SJCRH30 (cell line): ENCODE data around the gene HOXA7. TPM values are rescaled to one million over a fixed set of nuclear protein-coding genes. Genes with fewer than 3 reads are reported as not detected.

Source experiments
- DNase-seq, 2 experiments: peaks; one replicate each; pipeline ENCODE4 v3.0.0-alpha.2; 2015 to 2020
- H3K27ac ChIP-seq: fragments of 250-450 bp; sonication (Bioruptor Pico); 2 replicates; pipeline ENCODE4 v1.5.1; 2020; ENCODE audit warnings: mild to moderate bottlenecking, moderate library complexity
- H3K27me3 ChIP-seq: fragments of 250-450 bp; sonication (Bioruptor Pico); 2 replicates; pipeline ENCODE4 v1.5.1; 2020; ENCODE audit warnings: mild to moderate bottlenecking, moderate library complexity
- H3K36me3 ChIP-seq: fragments of 250-450 bp; sonication (Bioruptor Pico); 2 replicates; pipeline ENCODE4 v1.5.1; 2020; ENCODE audit warnings: mild to moderate bottlenecking, moderate library complexity
- H3K4me1 ChIP-seq: fragments of 250-450 bp; sonication (Bioruptor Pico); 2 replicates; pipeline ENCODE4 v1.5.1; 2020; ENCODE audit warnings: mild to moderate bottlenecking, moderate library complexity
- H3K4me3 ChIP-seq: fragments of 250-450 bp; sonication (Bioruptor Pico); 2 replicates; pipeline ENCODE4 v1.5.1; 2020; ENCODE audit warnings: mild to moderate bottlenecking, moderate library complexity
- H3K9me3 ChIP-seq: fragments of 250-450 bp; sonication (Bioruptor Pico); replicated peaks from 2 replicates; pipeline ENCODE4 v1.5.1; 2020; ENCODE audit warnings: mild to moderate bottlenecking, moderate library complexity
- total RNA-seq: library from RNA; depleted of rRNA; stranded (reverse); fragments of >200 nt; shearing (Covaris generic); gene quantifications from 2 replicates; pipeline ENCODE4 v1.2.3, GENCODE V29; 2014

Gene HOXA7
- total RNA-seq, 1 experiment from 2014 or later: 40.4 TPM

DNA sequence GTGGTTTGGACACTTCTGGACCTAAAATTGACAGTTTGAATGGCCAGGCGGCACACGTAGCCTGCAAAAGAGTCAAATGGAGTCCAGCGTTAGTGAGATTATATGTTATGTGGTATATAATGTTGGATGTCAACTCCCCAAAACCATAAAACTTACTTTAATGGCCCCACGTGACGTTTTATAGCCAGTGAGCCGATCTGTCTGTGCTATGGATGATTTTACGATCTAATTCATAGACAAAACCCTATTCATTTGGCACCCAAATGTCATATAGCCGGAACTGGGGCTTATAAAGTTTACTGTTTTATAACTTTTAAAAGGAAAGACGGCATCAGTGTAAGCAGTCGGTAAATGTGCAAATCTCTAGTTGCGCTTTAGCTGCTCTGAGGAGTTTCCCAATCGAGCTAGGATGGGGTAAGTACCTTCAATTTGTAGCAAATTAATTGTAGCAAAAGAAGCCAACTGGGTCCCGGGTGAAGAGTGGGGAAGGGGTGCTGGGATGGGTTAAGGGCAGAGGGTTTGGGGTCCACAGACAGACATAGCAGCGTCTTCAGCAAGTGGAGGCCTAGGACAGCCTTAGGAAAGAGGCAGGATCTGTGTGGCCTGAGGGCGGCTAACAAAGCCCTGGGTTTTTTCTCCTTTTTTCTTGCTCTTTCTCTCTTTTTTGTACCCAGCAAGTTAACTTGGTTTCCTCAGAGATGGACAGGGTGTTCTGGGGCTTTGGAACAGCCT is 16.2 kb downstream of the HOXA7 start:
- H3K9me3 ChIP-seq: no peaks in the 10 kb centered on the region
- no peaks in the 10 kb centered on the region for H3K36me3 ChIP-seq
- no peak overlapping the region for H3K4me3 ChIP-seq
- peaks cover 15% of the 10 kb centered on the region for H3K4me1 ChIP-seq
- no peak overlapping the region for H3K27ac ChIP-seq
- DNase-seq: no peak
- no peaks in the 10 kb centered on the region for H3K27me3 ChIP-seq

DNA sequence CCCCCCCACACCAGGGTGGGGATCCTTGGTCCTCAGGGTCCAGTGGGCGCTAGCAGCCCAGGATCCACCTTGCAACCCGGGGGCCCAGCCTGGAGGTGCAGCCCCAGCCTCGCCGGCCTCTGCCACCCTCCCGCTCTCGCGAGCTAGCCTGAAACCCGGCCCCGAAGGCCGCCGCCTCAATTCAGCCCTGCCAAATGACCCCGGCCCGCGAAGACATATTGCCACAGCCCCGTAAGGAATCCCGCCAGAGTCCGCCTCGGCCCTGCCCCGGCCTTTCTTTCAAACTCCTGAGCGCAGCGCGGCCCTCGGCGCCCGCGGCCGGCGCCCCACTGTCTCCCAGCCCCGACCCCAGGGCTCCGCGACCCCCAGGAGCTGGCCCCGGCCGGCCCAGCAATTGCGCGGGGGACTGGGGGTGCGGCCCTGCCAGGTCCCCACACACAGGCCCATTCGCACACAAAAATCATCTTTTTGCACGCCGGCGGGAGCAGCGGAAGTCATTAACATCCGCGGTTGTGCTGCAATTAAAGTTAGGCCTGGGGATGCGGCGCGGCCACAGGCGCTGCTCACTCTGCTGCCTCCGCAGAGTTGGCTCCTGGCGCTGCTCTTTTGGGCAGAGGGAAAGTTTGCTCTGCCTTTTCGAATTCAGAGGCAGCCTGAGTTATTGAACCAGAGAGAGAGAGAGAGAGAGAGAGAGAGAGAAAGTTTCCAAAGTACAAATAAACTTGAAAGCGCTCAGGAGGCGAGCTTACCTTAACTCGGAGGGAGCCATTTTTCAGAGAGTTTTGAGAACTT is 16.9 kb downstream of the HOXA7 start:
- no peak for DNase-seq
- no peak overlapping the region for H3K27ac ChIP-seq

DNA sequence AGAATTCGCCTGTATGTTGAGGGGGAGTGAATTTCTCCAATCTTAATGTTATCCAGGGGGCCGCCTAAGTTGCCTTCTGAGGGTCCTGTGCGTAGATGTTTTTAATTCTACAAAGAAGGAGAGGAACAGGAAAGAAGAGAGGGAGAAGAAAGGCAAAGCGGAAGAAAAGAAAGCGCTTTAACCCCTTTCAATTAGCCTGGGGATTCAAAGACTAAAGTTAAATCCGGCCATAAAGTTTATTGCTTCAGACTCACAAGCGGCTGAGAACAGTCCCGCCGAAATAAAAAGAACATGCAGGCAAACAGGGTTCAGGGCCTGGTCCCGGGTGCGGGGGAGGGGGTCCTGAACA is 17.5 kb downstream of the HOXA7 start:
- Histone ChIP-seq H3K27ac (no peak overlapping the region), H3K9me3 (no peaks in the 10 kb centered on the region)
- DNase-seq: no peak

More for the DNA sequence above, 16.9 kb downstream of the HOXA7 start:
- Histone ChIP-seq H3K27me3 (no peaks in the 10 kb centered on the region), H3K4me3 (no peak overlapping the region), H3K4me1 (peaks cover 17% of the 10 kb centered on the region), H3K9me3 (no peaks in the 10 kb centered on the region), H3K36me3 (no peaks in the 10 kb centered on the region)

DNA sequence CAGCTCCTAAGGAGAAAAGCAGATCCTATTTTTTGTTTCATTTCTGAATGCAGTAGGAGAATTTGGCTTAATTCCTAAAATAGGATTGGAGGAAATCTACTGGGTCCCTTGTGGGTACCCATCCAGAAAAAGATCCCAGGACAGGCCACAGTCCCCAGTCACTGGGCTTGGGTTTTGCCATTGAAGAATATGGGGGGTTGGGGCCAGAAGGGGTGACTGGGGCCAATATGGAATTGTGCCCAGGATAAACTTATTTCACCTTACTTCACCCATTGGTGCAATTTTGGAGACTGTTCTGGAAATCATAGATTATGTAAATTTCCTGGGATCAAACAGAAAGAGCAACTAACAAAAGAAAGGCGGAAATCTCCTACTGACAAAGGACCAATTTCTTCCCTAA is 18.0 kb downstream of the HOXA7 start:
- DNase-seq: no peak
- H3K4me3 ChIP-seq: no peak overlapping the region

More for the DNA sequence above, 17.5 kb downstream of the HOXA7 start:
- Histone ChIP-seq H3K27me3 (no peaks in the 10 kb centered on the region), H3K4me3 (no peak overlapping the region), H3K36me3 (no peaks in the 10 kb centered on the region), H3K4me1 (peaks cover 17% of the 10 kb centered on the region)

GRCh38 chr7:27137640-27138315 is 18.7 kb downstream of the HOXA7 start:
- H3K36me3 ChIP-seq: no peaks in the 10 kb centered on the region
- H3K9me3 ChIP-seq: no peaks in the 10 kb centered on the region
- H3K4me3 ChIP-seq: peak overlapping the region; percentile 52
- H3K27me3 ChIP-seq: no peaks in the 10 kb centered on the region
- no peak for DNase-seq
- peak overlapping the region; percentile 81 for H3K27ac ChIP-seq
- H3K4me1 ChIP-seq: peaks cover 19% of the 10 kb centered on the region

More for the DNA sequence above, 18.0 kb downstream of the HOXA7 start:
- peaks cover 17% of the 10 kb centered on the region for H3K4me1 ChIP-seq
- H3K9me3 ChIP-seq: no peaks in the 10 kb centered on the region
- no peaks in the 10 kb centered on the region for H3K36me3 ChIP-seq
- no peak overlapping the region for H3K27ac ChIP-seq
- no peaks in the 10 kb centered on the region for H3K27me3 ChIP-seq

DNA sequence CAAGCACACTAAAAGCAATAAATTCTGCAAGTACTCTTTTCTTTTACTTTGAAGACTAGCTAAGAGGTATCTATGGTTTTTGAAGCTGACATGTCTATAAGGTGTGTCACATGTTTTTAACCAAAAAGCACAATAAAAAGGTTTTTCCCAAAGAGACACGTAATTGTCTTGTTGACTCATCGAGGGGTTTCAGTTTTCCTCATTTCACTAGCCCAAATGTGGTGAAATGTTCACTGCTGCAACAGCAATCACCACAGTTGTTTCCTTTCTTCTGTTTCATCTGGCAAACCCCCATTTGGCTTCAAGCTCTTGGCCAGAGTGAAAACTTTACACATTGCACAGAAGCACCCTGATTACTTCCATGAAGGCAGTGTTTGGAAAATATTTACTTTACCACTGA is 22.1 kb downstream of the HOXA7 start:
- Histone ChIP-seq H3K27ac (no peak overlapping the region), H3K27me3 (no peaks in the 10 kb centered on the region), H3K4me1 (peaks cover 19% of the 10 kb centered on the region), H3K9me3 (no peaks in the 10 kb centered on the region), H3K36me3 (no peaks in the 10 kb centered on the region), H3K4me3 (no peak overlapping the region)
- peak in 1 of 2 experiments; percentile 53 for DNase-seq

- Histone ChIP-seq H3K27me3 (no peaks in the 10 kb centered on the region), H3K4me3 (peak overlapping the region; percentile 13; the same call in 1 of the 2 replicates), H3K27ac (no peak overlapping the region), H3K9me3 (no peaks in the 10 kb centered on the region), H3K36me3 (no peaks in the 10 kb centered on the region), H3K4me1 (peaks cover 22% of the 10 kb centered on the region)
- peak in 1 of 2 experiments; percentile 50 for DNase-seq
These were observed 22.9 kb downstream of the HOXA7 start for GRCh38 chr7:27133409-27134231.

- Histone ChIP-seq H3K27ac (no peak overlapping the region), H3K9me3 (no peaks in the 10 kb centered on the region), H3K27me3 (no peaks in the 10 kb centered on the region), H3K4me3 (no peak overlapping the region), H3K36me3 (no peaks in the 10 kb centered on the region), H3K4me1 (peaks cover 28% of the 10 kb centered on the region)
- no peak for DNase-seq
These were observed 23.5 kb downstream of the HOXA7 start for GRCh38 chr7:27132978-27133377.

DNA sequence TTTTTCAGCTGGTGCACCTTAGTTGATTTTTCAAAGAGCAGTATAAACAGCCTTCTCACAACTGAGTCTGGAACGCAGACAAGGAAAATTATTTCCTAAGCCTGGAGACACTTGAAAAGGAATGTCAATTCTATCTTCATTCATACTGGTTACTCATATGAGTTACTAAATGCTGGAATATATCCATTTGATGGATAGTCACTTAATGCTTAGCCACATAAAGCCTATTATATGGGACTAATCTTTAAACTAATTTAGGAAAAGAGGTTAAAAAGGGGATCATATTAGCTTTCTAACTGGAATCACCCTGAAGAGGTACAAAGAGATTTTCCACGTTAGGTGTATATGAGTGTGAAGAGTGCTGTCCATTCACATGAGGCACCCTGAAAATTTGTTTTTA is 24.3 kb downstream of the HOXA7 start:
- no peaks in the 10 kb centered on the region for H3K9me3 ChIP-seq
- H3K27me3 ChIP-seq: no peaks in the 10 kb centered on the region
- H3K4me1 ChIP-seq: peaks cover 30% of the 10 kb centered on the region

DNA sequence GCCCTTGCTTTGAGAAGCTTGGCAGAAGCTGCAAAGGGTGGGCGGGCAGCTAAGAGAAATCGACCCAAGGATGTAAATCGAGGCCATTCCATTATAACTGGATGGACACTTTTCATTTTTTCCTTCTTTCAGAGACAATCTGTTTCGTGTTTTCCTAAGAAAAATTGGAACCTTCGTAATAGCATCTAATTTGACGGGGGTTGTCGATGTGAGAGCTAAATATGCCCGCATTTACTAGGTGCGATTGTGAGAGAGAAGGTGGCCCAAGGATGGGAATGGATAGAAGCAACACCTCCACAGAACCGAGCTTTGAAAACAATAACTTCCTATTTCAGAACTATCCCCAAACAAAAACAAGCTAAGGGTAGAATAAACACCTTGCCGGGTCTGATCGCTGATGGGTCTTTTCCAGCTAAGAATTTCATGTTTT is 25.1 kb downstream of the HOXA7 start:
- peak overlapping the region; percentile 71 for H3K4me3 ChIP-seq
- DNase-seq: no peak
- peak overlapping the region; percentile 73 for H3K27ac ChIP-seq
- H3K27me3 ChIP-seq: no peaks in the 10 kb centered on the region
- H3K36me3 ChIP-seq: no peaks in the 10 kb centered on the region
- H3K9me3 ChIP-seq: no peaks in the 10 kb centered on the region
- H3K4me1 ChIP-seq: peaks cover 30% of the 10 kb centered on the region

More for the DNA sequence above, 24.3 kb downstream of the HOXA7 start:
- Histone ChIP-seq H3K4me3 (no peak overlapping the region), H3K36me3 (no peaks in the 10 kb centered on the region), H3K27ac (no peak overlapping the region)
- DNase-seq: no peak

- Histone ChIP-seq H3K36me3 (no peaks in the 10 kb centered on the region), H3K4me3 (peak within 1 kb of the TSS; percentile 71), H3K27ac (peak within 1 kb of the TSS; percentile 73), H3K9me3 (no peaks in the 10 kb centered on the region), H3K4me1 (peaks cover 25% of the 10 kb centered on the region), H3K27me3 (no peaks in the 10 kb centered on the region)
- DNase-seq: peak; percentile 90 to 92
These were observed 25.7 kb downstream of the HOXA7 start, which contains the start of gene HOXA4 for GRCh38 chr7:27130540-27131389. HOXA4 (minus strand) TSS chr7:27130757; CDS start chr7:27130733, 24 bp downstream.

DNA sequence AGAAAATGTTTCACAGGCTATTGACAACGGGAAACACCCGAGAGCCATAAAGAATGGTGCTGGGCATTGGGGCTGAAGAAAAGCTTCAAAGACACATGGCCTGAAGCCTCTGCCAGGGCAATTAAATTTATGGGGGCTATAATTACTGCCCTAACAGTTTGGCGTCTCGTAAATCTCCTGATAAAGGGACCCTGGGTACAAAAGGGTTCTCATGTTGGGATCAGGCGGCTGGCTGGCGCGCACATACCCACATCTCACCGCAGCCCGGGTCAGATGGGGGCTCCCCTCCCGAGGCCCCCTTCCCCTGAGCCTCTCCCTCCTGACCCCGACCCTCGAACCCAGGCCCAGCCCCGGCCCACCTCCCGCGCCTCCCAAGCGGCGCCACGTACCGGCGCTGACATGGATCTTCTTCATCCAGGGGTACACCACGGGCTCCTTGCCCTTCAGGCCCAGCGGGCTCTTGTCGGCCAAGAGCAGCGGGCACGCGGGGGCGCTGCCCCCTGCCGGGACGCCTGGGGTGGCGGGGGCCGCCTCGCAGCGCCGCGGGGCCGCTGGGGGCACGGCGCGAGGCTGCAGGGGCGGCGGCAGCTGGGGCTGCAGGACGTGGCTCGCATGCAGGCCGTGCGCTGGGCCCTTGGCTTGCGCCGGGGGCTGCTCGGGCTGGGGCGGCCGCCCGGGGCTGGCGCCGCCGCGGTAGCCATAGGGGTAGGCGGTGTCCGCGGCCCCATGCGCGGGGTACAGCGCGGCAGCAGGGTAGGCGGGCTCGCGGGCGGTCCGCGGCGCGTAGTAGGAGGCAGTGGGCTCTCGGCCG is 26.5 kb downstream of the HOXA7 start:
- peak overlapping the region; percentile 71 for H3K4me3 ChIP-seq
- H3K36me3 ChIP-seq: no peaks in the 10 kb centered on the region
- DNase-seq: peak; percentile 43 to 49
- H3K4me1 ChIP-seq: peaks cover 19% of the 10 kb centered on the region
- no peaks in the 10 kb centered on the region for H3K27me3 ChIP-seq
- peak overlapping the region; percentile 44; the same call in 1 of the 2 replicates for H3K27ac ChIP-seq
- H3K9me3 ChIP-seq: no peaks in the 10 kb centered on the region
